Gastrocnemius medialis (tissue), 4 donors: ENCODE measurements around the gene IFIT5. TPM values are rescaled to one million over a fixed set of nuclear protein-coding genes. Genes with fewer than 3 reads are reported as not detected.
A peak's percentile ranks its signal among the peaks of the same experiment; 100 is the strongest.

Source experiments
- ATAC-seq, 2 donors: fragments of 150-250 bp; one replicate each; pipeline ENCODE4 v1.9.1; 2016
- DNase-seq, 2 donors: peaks; one replicate each; pipeline ENCODE4 v3.0.0-alpha.2; 2019
- H3K27ac ChIP-seq, 4 donors: fragments of 200-600 bp; sonication (generic); 1 replicate in 1 of 4; 2 replicates in 3 of 4; pipeline ENCODE4 v1.5.1; 2016 to 2018; ENCODE audit warnings: mild to moderate bottlenecking in 2 of 4, moderate library complexity in 1 of 4
- H3K27me3 ChIP-seq, 3 donors: fragments of 200-600 bp; sonication (generic) in 2 of 3; 1 replicate in 1 of 3; 2 replicates in 2 of 3; pipeline versions ENCODE4 v1.5.1 to v1.6.0; 2016 to 2019; ENCODE audit warnings: mild to moderate bottlenecking in 1 of 3, moderate library complexity in 1 of 3
- H3K36me3 ChIP-seq, 2 donors: fragments of 200-600 bp; sonication (generic) in 1 of 2; one replicate each; pipeline ENCODE4 v1.5.1; 2017 to 2018
- H3K4me1 ChIP-seq, 2 donors: fragments of 200-600 bp; sonication (generic) in 1 of 2; one replicate each; pipeline ENCODE4 v1.5.1; 2016 to 2017; ENCODE audit warnings: mild to moderate bottlenecking in 2 of 2
- H3K4me3 ChIP-seq, 4 donors: fragments of 200-600 bp; sonication (generic) in 3 of 4; 1 replicate in 1 of 4; 2 replicates in 3 of 4; pipeline ENCODE4 v1.5.1; 2016 to 2019; ENCODE audit warnings: mild to moderate bottlenecking in 2 of 4
- H3K9me3 ChIP-seq, 3 donors: fragments of 200-600 bp; sonication (generic) in 2 of 3; 1 replicate in 1 of 3; 2 replicates in 2 of 3; pipeline ENCODE4 v1.5.1; 2016 to 2019
- POLR2A ChIP-seq, 2 donors: fragments of 450-650 bp; IDR thresholded peaks; one replicate each; pipeline ENCODE4 v1.6.1; 2017; ENCODE audit warnings: antibody characterized with exemption in 2 of 2, mild to moderate bottlenecking in 2 of 2, moderate library complexity in 2 of 2
- in situ Hi-C, 4 donors: fragments of 200-750 bp; cut with MboI; loops; one replicate each; pipeline versions ENCODE4 v1.15.0 to v1.8.0; 2017; ENCODE audit warnings: low sequenced_read_pairs in 4 of 4
- intact Hi-C: fragments of 100-400 bp; cut with DNase I; formaldehyde crosslinking; loops from one replicate; pipeline ENCODE4 v1.15.1; 2023; ENCODE audit warnings: low total_unique reads
- total RNA-seq, 4 donors: library from RNA; depleted of rRNA; stranded (reverse); fragments of >200 nt; gene quantifications; one replicate each; pipeline versions ENCODE4 v1.1.0 to v1.2.3, GENCODE V29; 2016
- TF ChIP-seq, protein P1 (sequence below), 5 experiments: fragments of 450-650 bp in 3 of 5; fragments of 200-600 bp in 2 of 5; sonication (generic) in 2 of 5; IDR thresholded peaks in 4 of 5; conservative IDR thresholded peaks in 1 of 5; 1 replicate in 4 of 5; 2 replicates in 1 of 5; pipeline ENCODE4 v1.5.1; 2016 to 2019; ENCODE audit warnings: antibody characterized with exemption in 5 of 5, mild to moderate bottlenecking in 3 of 5, moderate library complexity in 3 of 5

IFIT5 gene, protein sequence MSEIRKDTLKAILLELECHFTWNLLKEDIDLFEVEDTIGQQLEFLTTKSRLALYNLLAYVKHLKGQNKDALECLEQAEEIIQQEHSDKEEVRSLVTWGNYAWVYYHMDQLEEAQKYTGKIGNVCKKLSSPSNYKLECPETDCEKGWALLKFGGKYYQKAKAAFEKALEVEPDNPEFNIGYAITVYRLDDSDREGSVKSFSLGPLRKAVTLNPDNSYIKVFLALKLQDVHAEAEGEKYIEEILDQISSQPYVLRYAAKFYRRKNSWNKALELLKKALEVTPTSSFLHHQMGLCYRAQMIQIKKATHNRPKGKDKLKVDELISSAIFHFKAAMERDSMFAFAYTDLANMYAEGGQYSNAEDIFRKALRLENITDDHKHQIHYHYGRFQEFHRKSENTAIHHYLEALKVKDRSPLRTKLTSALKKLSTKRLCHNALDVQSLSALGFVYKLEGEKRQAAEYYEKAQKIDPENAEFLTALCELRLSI
- 1 to 10 TPM; 2.4 to 5.5 (median 3.3) TPM for total RNA-seq

DNA sequence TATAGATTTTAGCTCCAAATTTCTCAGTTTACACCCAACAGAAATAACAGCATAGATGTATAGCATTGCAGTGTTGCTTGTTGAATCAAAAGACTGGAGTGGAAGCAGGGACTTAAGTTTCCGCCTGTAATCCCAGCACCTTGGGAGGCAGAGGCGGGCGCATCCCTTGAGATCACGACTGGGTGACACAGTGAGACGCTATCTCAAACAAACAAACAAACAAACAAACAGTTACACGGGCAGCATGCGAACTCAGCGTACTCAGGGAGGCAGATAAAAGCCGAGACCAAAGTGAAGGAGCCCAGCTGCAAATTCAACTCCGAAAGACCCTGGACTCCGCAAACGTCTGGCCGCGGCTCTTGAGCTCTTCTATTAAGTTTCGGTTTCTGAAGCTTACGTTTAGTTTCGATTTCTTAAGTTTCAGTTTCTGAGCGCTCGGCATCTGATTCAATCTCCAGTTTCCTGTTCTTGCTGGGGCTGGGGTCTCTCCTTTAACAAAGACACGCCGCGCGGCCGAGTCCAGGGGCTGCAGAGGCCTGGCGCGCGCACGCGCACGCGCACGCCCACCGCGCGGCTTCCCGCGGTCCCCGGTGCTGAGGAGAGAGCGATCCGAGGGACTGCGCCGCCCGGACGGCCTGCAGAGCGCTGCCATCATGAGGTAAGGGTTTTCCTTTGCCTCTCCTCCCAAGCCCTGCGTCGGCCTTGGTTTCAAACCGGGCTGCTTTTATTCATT lies at the start of gene IFIT5:
IFIT5 (plus strand) TSS at position 423 of the 733 bp plus-strand sequence; CDS start at position 654, 231 bp downstream.
- intact Hi-C loops: loop anchor here (2.0 kb wide), 1 partner anchor 40 kb away; no protein-coding TSS in a partner anchor
- in situ Hi-C loops: no loop called here
- TF ChIP-seq POLR2A (IDR thresholded peaks at IDR 0.05): peak; percentile 35 to 55
- TF ChIP-seq, protein P1, sequence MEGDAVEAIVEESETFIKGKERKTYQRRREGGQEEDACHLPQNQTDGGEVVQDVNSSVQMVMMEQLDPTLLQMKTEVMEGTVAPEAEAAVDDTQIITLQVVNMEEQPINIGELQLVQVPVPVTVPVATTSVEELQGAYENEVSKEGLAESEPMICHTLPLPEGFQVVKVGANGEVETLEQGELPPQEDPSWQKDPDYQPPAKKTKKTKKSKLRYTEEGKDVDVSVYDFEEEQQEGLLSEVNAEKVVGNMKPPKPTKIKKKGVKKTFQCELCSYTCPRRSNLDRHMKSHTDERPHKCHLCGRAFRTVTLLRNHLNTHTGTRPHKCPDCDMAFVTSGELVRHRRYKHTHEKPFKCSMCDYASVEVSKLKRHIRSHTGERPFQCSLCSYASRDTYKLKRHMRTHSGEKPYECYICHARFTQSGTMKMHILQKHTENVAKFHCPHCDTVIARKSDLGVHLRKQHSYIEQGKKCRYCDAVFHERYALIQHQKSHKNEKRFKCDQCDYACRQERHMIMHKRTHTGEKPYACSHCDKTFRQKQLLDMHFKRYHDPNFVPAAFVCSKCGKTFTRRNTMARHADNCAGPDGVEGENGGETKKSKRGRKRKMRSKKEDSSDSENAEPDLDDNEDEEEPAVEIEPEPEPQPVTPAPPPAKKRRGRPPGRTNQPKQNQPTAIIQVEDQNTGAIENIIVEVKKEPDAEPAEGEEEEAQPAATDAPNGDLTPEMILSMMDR (IDR thresholded peaks at IDR 0.05 in 4 of 5, conservative IDR thresholded peaks at IDR 0.05 in 1 of 5): no peak
- Histone ChIP-seq H3K9me3 (no peaks in the 10 kb centered on the region), H3K36me3 (no peaks in the 10 kb centered on the region), H3K4me1 (peaks cover 5 to 17% of the 10 kb centered on the region in 2 donors), H3K4me3 (peak within 1 kb of the TSS; percentile 76 to 85 (median 80)), H3K27ac (peak within 1 kb of the TSS; percentile 78 to 88 (median 83)), H3K27me3 (no peaks in the 10 kb centered on the region)
- ATAC-seq (peak; percentile 87 to 91), DNase-seq (peak; percentile 46 to 57)

DNA sequence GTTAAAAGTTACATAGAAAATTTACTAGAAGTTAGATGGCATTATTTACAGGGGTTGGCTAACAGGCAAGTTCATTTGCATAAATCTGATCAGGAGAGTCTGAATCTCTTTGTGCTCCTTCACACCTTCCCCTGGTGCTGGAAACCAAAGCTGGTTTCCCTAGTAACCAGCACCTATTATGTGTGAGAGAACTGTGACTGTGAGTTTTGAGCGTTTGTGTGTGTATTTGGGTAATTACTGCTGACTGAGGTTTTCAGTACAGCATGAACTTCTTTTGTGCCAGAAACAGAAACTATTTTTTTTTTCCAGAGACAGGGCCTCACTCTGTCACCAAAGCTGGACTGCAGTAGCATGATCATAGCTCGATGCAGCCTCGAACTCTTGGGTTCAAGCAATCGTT lies 46.8 kb upstream of the IFIT5 start:
- Histone ChIP-seq H3K27ac (no peak overlapping the region), H3K4me3 (no peak overlapping the region), H3K27me3 (no peaks in the 10 kb centered on the region), H3K9me3 (no peaks in the 10 kb centered on the region), H3K36me3 (no peaks in the 10 kb centered on the region), H3K4me1 (peaks cover 0 to 12% of the 10 kb centered on the region in 2 donors)
- ATAC-seq: no peak
- no peak for DNase-seq
- in situ Hi-C loops: no loop called here
- intact Hi-C loops: no loop called here
- no peak for TF ChIP-seq POLR2A (IDR thresholded peaks at IDR 0.05)
- TF ChIP-seq, protein P1 (IDR thresholded peaks at IDR 0.05 in 4 of 5, conservative IDR thresholded peaks at IDR 0.05 in 1 of 5): no peak

DNA sequence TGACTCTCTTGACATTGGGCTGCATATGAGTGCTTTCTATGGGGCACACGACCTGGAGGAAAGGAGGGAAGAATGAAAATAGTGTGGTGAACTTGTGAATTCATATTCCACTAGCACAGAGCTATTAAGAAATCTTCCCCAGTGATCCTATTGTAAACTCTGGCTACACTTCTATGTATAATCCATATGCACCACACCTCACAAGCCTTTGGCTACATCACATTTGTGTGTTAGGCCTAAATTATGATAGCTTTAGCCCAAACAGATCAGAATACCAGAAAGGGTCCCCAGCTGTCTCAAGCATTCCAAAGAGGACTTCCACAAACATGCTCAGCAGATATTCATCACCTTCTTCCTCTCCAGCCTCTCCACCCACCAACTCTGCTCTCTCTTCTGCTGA lies 46.2 kb upstream of the IFIT5 start:
- TF ChIP-seq, protein P1 (IDR thresholded peaks at IDR 0.05 in 4 of 5, conservative IDR thresholded peaks at IDR 0.05 in 1 of 5): no peak
- TF ChIP-seq POLR2A (IDR thresholded peaks at IDR 0.05): no peak
- Histone ChIP-seq H3K4me1 (peaks cover under 1 to 12% of the 10 kb centered on the region in 2 donors), H3K27ac (no peak overlapping the region), H3K27me3 (no peaks in the 10 kb centered on the region), H3K36me3 (no peaks in the 10 kb centered on the region), H3K4me3 (no peak overlapping the region), H3K9me3 (no peaks in the 10 kb centered on the region)
- in situ Hi-C loops: no loop called here
- ATAC-seq (no peak), DNase-seq (no peak)
- intact Hi-C loops: no loop called here

DNA sequence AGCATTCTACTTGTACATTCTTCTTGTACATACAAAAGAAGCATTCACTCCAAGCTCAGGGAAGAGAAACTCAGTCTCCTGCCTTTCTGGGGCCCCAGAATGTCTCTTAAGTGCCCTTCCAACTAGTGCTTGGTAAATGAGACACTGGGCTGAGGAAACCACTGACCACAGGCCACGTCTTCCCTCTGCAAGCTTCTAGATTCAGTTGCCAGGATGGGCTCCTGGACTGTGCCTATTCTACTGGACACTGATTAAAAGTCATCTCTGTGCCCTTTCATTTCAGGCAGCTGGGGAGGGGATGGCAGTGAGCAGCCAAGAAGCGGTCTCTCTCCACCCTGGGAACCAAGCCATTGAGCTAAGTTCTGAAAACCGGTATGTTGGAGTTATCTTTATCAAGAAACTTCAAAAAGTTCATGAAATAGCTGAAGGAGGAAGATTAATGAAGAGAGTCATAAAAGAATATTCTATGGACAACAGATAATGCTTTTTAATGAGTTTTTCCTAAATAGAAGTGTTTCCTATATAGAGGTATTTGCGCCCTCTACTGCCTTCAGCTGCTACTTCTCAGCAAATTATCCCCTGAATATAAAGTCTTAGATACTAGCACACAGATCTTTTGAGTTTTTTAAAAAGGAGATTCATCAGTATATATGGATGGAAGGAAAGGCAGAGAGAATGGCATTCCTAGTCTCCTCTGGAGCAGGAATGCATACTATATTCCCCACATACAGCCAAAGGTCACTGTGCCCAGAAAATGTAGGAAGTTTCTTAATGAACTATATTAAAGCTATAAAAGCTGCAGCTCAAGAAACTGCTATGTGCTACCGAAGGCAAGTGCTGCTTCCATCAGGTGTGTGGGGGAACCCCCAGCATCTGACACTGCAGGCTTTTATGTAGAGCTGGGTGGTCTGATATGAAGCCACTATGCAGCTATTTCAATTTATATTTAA lies 44.9 kb upstream of the IFIT5 start:
- no peak overlapping the region for H3K4me3 ChIP-seq
- no peak for ATAC-seq
- no peak for DNase-seq
- no peaks in the 10 kb centered on the region for H3K36me3 ChIP-seq
- peaks cover 11 to 16% of the 10 kb centered on the region in 2 donors for H3K4me1 ChIP-seq
- H3K9me3 ChIP-seq: no peaks in the 10 kb centered on the region
- in situ Hi-C loops (no loop called here), intact Hi-C loops (loop anchor here (10.0 kb wide), 1 partner anchor 1855 kb away; the partner anchor contains the start of gene PCGF5)
- TF ChIP-seq, protein P1 (IDR thresholded peaks at IDR 0.05 in 4 of 5, conservative IDR thresholded peaks at IDR 0.05 in 1 of 5): peak in 4 of 5 experiments; percentile 7 to 46 (median 28)
- TF ChIP-seq POLR2A (IDR thresholded peaks at IDR 0.05): no peak
- no peaks in the 10 kb centered on the region for H3K27me3 ChIP-seq
- H3K27ac ChIP-seq: no peak overlapping the region
